ENCODE measurements around the gene MAGI1. TPM values are rescaled to one million over a fixed set of nuclear protein-coding genes. Genes with fewer than 3 reads are reported as not detected.

Gene MAGI1
- total RNA-seq, 1 experiment from 2014 or later: 38.6 TPM

DNA sequence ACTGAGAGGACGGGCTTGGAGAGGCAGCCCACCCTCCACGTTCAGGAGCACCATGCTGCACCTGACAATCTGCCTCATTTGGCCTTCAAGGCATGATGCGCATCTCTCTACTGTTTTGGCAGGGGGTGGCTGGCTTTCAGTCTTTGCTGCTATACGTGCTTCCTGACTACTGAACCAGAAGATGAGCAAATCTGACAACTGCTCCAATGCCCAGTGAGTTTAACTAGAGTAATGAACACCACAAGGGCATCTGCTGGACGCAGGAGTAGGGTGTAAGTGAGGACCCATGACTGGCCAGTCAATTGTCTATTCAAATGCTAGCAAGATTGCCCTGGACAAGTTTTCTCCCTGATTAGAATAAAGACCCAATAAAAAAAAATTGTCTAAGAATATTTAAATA, 335.7 kb downstream of the MAGI1 start:
- RAD21 ChIA-PET (ENCODE audit: low non-redundant PET in 1 of 2, low total read pairs in 2 of 2, uncharacterized antibody in 2 of 2, unreplicated experiment in 2 of 2): no interaction called here
- Histone ChIP-seq H3K36me3 (ENCODE audit: control insufficient read depth in 1 of 2, insufficient read depth in 2 of 2, low read length in 2 of 2) (no peaks in the 10 kb centered on the region), H3K9me2 (ENCODE audit: insufficient read depth) (no peaks in the 10 kb centered on the region), H3K27me3 (ENCODE audit: insufficient read depth, low read length) (no peaks in the 10 kb centered on the region), H3K9me3 (ENCODE audit: control insufficient read depth in 1 of 2, insufficient read depth in 1 of 2, low read depth in 1 of 2, low read length in 2 of 2) (no peaks in the 10 kb centered on the region), H3K9ac (ENCODE audit: low read length) (no peak overlapping the region), H3K27ac (ENCODE audit: low read depth, low read length) (no peak overlapping the region), H4K20me1 (ENCODE audit: insufficient read depth) (peaks cover 9% of the 10 kb centered on the region; the same call in 1 of the 2 replicates), H3K4me2 (ENCODE audit: low read length) (no peak overlapping the region), H3K4me1 (ENCODE audit: control insufficient read depth in 1 of 2, insufficient read depth in 2 of 2, low read length in 2 of 2) (no peaks in the 10 kb centered on the region), H2AFZ (ENCODE audit: low read depth, low read length, poor library complexity, severe bottlenecking) (no peak overlapping the region), H3K79me2 (ENCODE audit: insufficient read depth, low read length) (no peaks in the 10 kb centered on the region), H3K4me3 (replicated peaks in 1 of 2; ENCODE audit: low read depth in 1 of 2, low read length in 2 of 2) (no peak overlapping the region)
- intact Hi-C loops (cut with micrococcal nuclease): no loop called here
- CTCF ChIA-PET: interaction anchor here (0.5 kb wide), 1 partner anchor 133 kb away, joined by 3 read pairs; no protein-coding TSS in a partner anchor
- no peak for DNase-seq (ENCODE audit: low read depth, low spot score)
- BruUV-seq (replicated peaks): no TSS peak
- no peak for ATAC-seq
- POLR2A ChIA-PET: no interaction called here
- TF ChIP-seq CBX3 (IDR thresholded peaks at IDR 0.05; ENCODE audit: low read depth) (no peak), ZFX (IDR thresholded peaks at IDR 0.05) (no peak), RAD21 (IDR thresholded peaks at IDR 0.05; ENCODE audit: low read depth) (no peak), MAX (IDR thresholded peaks at IDR 0.05) (no peak), EZH2phosphoT487 (IDR thresholded peaks at IDR 0.05; ENCODE audit: borderline replicate concordance) (no peak), TCF7L2 (IDR thresholded peaks at IDR 0.05; ENCODE audit: borderline replicate concordance, extremely low read depth, insufficient read depth, insufficient read length) (no peak), ZBTB33 (IDR thresholded peaks at IDR 0.05; ENCODE audit: extremely low read depth, insufficient replicate concordance, low read length) (no peak), EZH2 (IDR thresholded peaks at IDR 0.05) (no peak), SP1 (IDR thresholded peaks at IDR 0.05; ENCODE audit: low read depth) (no peak), POLR2AphosphoS5 (IDR thresholded peaks at IDR 0.05; ENCODE audit: low read depth, low read length) (no peak), SRF (IDR thresholded peaks at IDR 0.05; ENCODE audit: low read depth) (no peak), YY1 (IDR thresholded peaks at IDR 0.05; ENCODE audit: extremely low read depth, insufficient replicate concordance, low read depth, low read length) (no peak), JUND (IDR thresholded peaks at IDR 0.05) (no peak), ZNF274 (IDR thresholded peaks at IDR 0.05; ENCODE audit: low read depth, low read length) (no peak), SIN3A (IDR thresholded peaks at IDR 0.05; ENCODE audit: low read depth) (no peak), POLR2A (IDR thresholded peaks at IDR 0.05; ENCODE audit: borderline replicate concordance, extremely low read depth, insufficient read depth, insufficient read length) (no peak), CTCF (IDR thresholded peaks at IDR 0.05 in 2 of 3, conservative IDR thresholded peaks at IDR 0.05 in 1 of 3; ENCODE audit: borderline replicate concordance in 1 of 3, insufficient read depth in 1 of 3, low read depth in 2 of 3, low read length in 2 of 3) (no peak)
- TF ChIP-seq, protein P1, sequence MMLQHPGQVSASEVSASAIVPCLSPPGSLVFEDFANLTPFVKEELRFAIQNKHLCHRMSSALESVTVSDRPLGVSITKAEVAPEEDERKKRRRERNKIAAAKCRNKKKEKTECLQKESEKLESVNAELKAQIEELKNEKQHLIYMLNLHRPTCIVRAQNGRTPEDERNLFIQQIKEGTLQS (IDR thresholded peaks at IDR 0.05): no peak
